K562 (cell line): ENCODE results near the gene HOXB4. TPM values are rescaled to one million over a fixed set of nuclear protein-coding genes. Genes with fewer than 3 reads are reported as not detected.

Experiments used
- CBX5 ChIP-seq: IDR thresholded peaks from 2 replicates; pipeline ENCODE4 v1.6.1; 2014; ENCODE audit warnings: low read depth, borderline replicate concordance
- FOXP1 ChIP-seq: sonication (generic); formaldehyde crosslinking; IDR thresholded peaks from 2 replicates; pipeline ENCODE4 v1.8.0; 2022; ENCODE audit warnings: mild to moderate bottlenecking, missing genetic modification reagents
- MAFG ChIP-seq: fragments of 450-650 bp; conservative IDR thresholded peaks from 2 replicates; pipeline ENCODE4 v1.6.1; 2016; ENCODE audit warnings: missing genetic modification characterization, missing compliant biosample characterization
- NR1H2 ChIP-seq: sonication (generic); formaldehyde crosslinking; IDR thresholded peaks from 2 replicates; pipeline ENCODE4 v1.4.0; 2020; ENCODE audit warnings: mild to moderate bottlenecking, missing genetic modification reagents
- YY1 ChIP-seq, 3 experiments: IDR thresholded peaks; 2 replicates each; pipeline ENCODE4 v1.6.1; 2011; ENCODE audit warnings: low read length in 2 of 3, mild to moderate bottlenecking in 2 of 3, moderate library complexity in 2 of 3, borderline replicate concordance in 1 of 3, control low read depth in 1 of 3, low read depth in 1 of 3; ENCODE audit not compliant: insufficient read depth in 3 of 3, insufficient replicate concordance in 2 of 3, control insufficient read depth in 1 of 3, insufficient read length in 1 of 3; ENCODE audit errors: extremely low read depth in 1 of 3
- ZBTB8A ChIP-seq: fragments of 450-650 bp; IDR thresholded peaks from 2 replicates; pipeline ENCODE4 v1.6.1; 2018; ENCODE audit warnings: mild to moderate bottlenecking, moderate library complexity; ENCODE audit not compliant: partially characterized antibody
- ZFX ChIP-seq: sonication (generic); formaldehyde crosslinking; IDR thresholded peaks from 2 replicates; pipeline ENCODE4 v1.8.0; 2022; ENCODE audit warnings: mild to moderate bottlenecking, missing genetic modification reagents, moderate library complexity
- ZNF133 ChIP-seq: fragments of 250-450 bp; sonication (Bioruptor Pico); IDR thresholded peaks from 2 replicates; pipeline ENCODE4 v1.4.0; 2020; ENCODE audit warnings: mild to moderate bottlenecking
- ZNF583 ChIP-seq: fragments of 250-450 bp; sonication (Bioruptor Pico); IDR thresholded peaks from 2 replicates; pipeline ENCODE4 v1.4.0; 2020
- ZNF76 ChIP-seq: fragments of 250-450 bp; sonication (Bioruptor Pico); IDR thresholded peaks from 2 replicates; pipeline ENCODE4 v1.4.0; 2020; ENCODE audit warnings: mild to moderate bottlenecking, moderate library complexity, borderline replicate concordance
- ZNF77 ChIP-seq: fragments of 250-450 bp; sonication (Bioruptor Pico); IDR thresholded peaks from 2 replicates; pipeline ENCODE4 v1.5.0; 2020
- polyA plus RNA-seq, 8 experiments: library from polyadenylated mRNA; depleted of rRNA in 4 of 8; stranded (reverse) in 5 of 8; unstranded in 3 of 8; fragments of >200 nt; fragmentation: Nextera tagmentation in 2 of 8; fragmentation: Illumina TruSeq in 1 of 8; extraction: Ambion mirVana in 2 of 8; extraction: Trizol in 1 of 8; gene quantifications; 2 replicates each; pipeline versions ENCODE4 v1.2.1 to v1.2.3, GENCODE V29; 2011 to 2014; ENCODE audit warnings: inconsistent platforms in 1 of 8, missing spikeins in 1 of 8
- total RNA-seq, 7 experiments: library from RNA; depleted of rRNA in 6 of 7; stranded (reverse); fragments of >200 nt in 6 of 7; fragmentation: Illumina TruSeq in 2 of 7; extraction: Trizol in 2 of 7; gene quantifications; 2 replicates each; pipeline versions ENCODE4 v1.2.1 to v1.2.3, GENCODE V29; 2011 to 2021; ENCODE audit warnings: low replicate concordance in 1 of 7
- TF ChIP-seq, protein P1 (sequence below), 2 experiments: fragments of 450-650 bp in 1 of 2; sonication (generic) in 1 of 2; formaldehyde crosslinking; conservative IDR thresholded peaks; 2 replicates each; pipeline versions ENCODE4 v1.4.0 to v1.8.1; 2020 to 2022; ENCODE audit warnings: mild to moderate bottlenecking in 1 of 2, missing genetic modification reagents in 1 of 2
- TF ChIP-seq, protein P2 (sequence below), 2 experiments: fragments of 450-650 bp; IDR thresholded peaks; 2 replicates each; pipeline ENCODE4 v1.6.1; 2018; ENCODE audit warnings: mild to moderate bottlenecking in 2 of 2, low read depth in 1 of 2; ENCODE audit not compliant: partially characterized antibody in 2 of 2
- TF ChIP-seq, protein P3 (sequence below): sonication (generic); formaldehyde crosslinking; IDR thresholded peaks from 2 replicates; pipeline ENCODE4 v1.8.0; 2022; ENCODE audit warnings: mild to moderate bottlenecking, missing genetic modification reagents, borderline replicate concordance
- TF ChIP-seq, protein P4 (sequence below): sonication (generic); IDR thresholded peaks from 2 replicates; pipeline ENCODE4 v1.6.1; 2016
- TF ChIP-seq, protein P5 (sequence below): sonication (generic); formaldehyde crosslinking; IDR thresholded peaks from 2 replicates; pipeline ENCODE4 v1.8.0; 2022; ENCODE audit warnings: missing genetic modification reagents, mild to moderate bottlenecking, moderate library complexity, borderline replicate concordance

HOXB4 gene
- total and polyA plus RNA-seq, 9 of the 15 experiments (the other 6 are each of a cell fraction or from before 2014, with no cell fraction given): 1.6 to 34.9 (median 14.9) TPM

DNA sequence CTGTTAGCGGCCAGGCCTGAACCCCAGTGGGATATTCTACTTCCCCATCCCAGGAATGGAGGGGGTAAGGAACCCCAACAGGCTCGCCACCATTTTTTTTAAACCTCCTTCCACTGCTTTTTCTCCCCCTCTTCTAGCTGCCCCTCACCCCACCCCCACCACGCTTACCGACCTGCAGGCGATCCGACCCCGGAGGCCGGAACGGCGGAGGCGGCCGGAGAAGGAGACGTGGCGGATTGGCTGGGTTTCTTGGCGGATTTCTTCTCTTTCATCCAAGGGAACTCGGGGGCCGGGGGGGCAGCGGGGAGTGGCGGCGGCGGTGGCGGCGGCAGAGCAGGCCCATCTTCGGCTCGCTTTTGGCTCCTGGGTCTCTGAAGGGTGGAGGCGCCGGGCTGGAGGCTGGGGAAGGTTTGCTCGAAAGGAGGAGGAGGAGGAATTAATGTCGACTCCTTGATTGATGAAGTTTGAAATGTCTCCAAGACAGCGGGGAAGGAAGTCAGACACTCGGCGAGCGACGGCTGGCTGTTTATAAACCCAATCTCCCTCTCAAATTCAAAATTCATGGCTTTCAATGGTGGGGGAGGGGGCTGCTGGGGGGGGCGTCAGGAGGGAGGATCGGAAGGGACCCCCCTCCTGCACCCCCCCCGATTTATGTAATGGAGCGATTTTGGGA, 33.7 kb downstream of the HOXB4 start (continued):
- TF ChIP-seq ZNF583 (CRISPR knock-in tag) (no peak), ZNF76 (CRISPR knock-in tag) (no peak), MAFG (tag) (no peak), ZNF133 (CRISPR knock-in tag) (no peak), ZBTB8A (no peak), CBX5 (no peak), FOXP1 (CRISPR knock-in tag) (no peak), NR1H2 (no peak), YY1 (IDR thresholded peaks at IDR 0.05; ENCODE audit: borderline replicate concordance in 1 of 3, control insufficient read depth in 1 of 3, extremely low read depth in 1 of 3, insufficient read depth in 3 of 3, insufficient read length in 1 of 3, insufficient replicate concordance in 2 of 3, low read depth in 1 of 3, low read length in 2 of 3) (peak in 1 of 3 experiments; percentile 52), ZFX (CRISPR knock-in tag) (peak; percentile 28; the same call in 1 of the 2 replicates), ZNF77 (CRISPR knock-in tag) (no peak)
- TF ChIP-seq, protein P1, sequence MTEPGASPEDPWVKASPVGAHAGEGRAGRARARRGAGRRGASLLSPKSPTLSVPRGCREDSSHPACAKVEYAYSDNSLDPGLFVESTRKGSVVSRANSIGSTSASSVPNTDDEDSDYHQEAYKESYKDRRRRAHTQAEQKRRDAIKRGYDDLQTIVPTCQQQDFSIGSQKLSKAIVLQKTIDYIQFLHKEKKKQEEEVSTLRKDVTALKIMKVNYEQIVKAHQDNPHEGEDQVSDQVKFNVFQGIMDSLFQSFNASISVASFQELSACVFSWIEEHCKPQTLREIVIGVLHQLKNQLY (CRISPR knock-in tag; conservative IDR thresholded peaks at IDR 0.05): no peak
- TF ChIP-seq, protein P2, sequence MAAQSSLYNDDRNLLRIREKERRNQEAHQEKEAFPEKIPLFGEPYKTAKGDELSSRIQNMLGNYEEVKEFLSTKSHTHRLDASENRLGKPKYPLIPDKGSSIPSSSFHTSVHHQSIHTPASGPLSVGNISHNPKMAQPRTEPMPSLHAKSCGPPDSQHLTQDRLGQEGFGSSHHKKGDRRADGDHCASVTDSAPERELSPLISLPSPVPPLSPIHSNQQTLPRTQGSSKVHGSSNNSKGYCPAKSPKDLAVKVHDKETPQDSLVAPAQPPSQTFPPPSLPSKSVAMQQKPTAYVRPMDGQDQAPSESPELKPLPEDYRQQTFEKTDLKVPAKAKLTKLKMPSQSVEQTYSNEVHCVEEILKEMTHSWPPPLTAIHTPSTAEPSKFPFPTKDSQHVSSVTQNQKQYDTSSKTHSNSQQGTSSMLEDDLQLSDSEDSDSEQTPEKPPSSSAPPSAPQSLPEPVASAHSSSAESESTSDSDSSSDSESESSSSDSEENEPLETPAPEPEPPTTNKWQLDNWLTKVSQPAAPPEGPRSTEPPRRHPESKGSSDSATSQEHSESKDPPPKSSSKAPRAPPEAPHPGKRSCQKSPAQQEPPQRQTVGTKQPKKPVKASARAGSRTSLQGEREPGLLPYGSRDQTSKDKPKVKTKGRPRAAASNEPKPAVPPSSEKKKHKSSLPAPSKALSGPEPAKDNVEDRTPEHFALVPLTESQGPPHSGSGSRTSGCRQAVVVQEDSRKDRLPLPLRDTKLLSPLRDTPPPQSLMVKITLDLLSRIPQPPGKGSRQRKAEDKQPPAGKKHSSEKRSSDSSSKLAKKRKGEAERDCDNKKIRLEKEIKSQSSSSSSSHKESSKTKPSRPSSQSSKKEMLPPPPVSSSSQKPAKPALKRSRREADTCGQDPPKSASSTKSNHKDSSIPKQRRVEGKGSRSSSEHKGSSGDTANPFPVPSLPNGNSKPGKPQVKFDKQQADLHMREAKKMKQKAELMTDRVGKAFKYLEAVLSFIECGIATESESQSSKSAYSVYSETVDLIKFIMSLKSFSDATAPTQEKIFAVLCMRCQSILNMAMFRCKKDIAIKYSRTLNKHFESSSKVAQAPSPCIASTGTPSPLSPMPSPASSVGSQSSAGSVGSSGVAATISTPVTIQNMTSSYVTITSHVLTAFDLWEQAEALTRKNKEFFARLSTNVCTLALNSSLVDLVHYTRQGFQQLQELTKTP (IDR thresholded peaks at IDR 0.05; ENCODE audit: low read depth in 1 of 2, partially characterized antibody in 2 of 2): peak in 1 of 2 experiments; percentile 38
- TF ChIP-seq, protein P3, sequence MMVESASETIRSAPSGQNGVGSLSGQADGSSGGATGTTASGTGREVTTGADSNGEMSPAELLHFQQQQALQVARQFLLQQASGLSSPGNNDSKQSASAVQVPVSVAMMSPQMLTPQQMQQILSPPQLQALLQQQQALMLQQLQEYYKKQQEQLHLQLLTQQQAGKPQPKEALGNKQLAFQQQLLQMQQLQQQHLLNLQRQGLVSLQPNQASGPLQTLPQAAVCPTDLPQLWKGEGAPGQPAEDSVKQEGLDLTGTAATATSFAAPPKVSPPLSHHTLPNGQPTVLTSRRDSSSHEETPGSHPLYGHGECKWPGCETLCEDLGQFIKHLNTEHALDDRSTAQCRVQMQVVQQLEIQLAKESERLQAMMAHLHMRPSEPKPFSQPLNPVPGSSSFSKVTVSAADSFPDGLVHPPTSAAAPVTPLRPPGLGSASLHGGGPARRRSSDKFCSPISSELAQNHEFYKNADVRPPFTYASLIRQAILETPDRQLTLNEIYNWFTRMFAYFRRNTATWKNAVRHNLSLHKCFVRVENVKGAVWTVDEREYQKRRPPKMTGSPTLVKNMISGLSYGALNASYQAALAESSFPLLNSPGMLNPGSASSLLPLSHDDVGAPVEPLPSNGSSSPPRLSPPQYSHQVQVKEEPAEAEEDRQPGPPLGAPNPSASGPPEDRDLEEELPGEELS (CRISPR knock-in tag): no peak
- TF ChIP-seq, protein P4, sequence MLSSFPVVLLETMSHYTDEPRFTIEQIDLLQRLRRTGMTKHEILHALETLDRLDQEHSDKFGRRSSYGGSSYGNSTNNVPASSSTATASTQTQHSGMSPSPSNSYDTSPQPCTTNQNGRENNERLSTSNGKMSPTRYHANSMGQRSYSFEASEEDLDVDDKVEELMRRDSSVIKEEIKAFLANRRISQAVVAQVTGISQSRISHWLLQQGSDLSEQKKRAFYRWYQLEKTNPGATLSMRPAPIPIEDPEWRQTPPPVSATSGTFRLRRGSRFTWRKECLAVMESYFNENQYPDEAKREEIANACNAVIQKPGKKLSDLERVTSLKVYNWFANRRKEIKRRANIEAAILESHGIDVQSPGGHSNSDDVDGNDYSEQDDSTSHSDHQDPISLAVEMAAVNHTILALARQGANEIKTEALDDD: no peak
- TF ChIP-seq, protein P5, sequence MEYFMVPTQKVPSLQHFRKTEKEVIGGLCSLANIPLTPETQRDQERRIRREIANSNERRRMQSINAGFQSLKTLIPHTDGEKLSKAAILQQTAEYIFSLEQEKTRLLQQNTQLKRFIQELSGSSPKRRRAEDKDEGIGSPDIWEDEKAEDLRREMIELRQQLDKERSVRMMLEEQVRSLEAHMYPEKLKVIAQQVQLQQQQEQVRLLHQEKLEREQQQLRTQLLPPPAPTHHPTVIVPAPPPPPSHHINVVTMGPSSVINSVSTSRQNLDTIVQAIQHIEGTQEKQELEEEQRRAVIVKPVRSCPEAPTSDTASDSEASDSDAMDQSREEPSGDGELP: peak; percentile 46; the same call in 1 of the 2 replicates
